Large intestine (tissue), 3 donors: ENCODE results near the gene LIPC. TPM values are rescaled to one million over a fixed set of nuclear protein-coding genes. Genes with fewer than 3 reads are reported as not detected.

Source experiments
- DNase-seq, 2 donors: peaks; one replicate each; pipeline versions ENCODE4 v3.0.0 to v3.0.0-alpha.2; 2013
- H3K27ac ChIP-seq: one replicate; pipeline ENCODE4 v1.5.1; 2013; ENCODE audit warnings: low read length
- H3K27me3 ChIP-seq: 2 replicates; pipeline ENCODE4 v1.6.1; 2013; ENCODE audit warnings: low read length; ENCODE audit not compliant: control insufficient read depth, insufficient read depth
- H3K36me3 ChIP-seq: 2 replicates; pipeline ENCODE4 v1.6.1; 2013; ENCODE audit warnings: low read length; ENCODE audit not compliant: control insufficient read depth, insufficient read depth
- H3K4me1 ChIP-seq: one replicate; pipeline ENCODE4 v1.6.1; 2013; ENCODE audit warnings: low read length; ENCODE audit not compliant: control insufficient read depth, insufficient read depth
- H3K4me3 ChIP-seq: one replicate; pipeline ENCODE4 v1.5.1; 2013; ENCODE audit warnings: low read length
- H3K9me3 ChIP-seq: one replicate; pipeline ENCODE4 v1.6.1; 2013; ENCODE audit warnings: mild to moderate bottlenecking, low read depth, low read length, moderate library complexity; ENCODE audit not compliant: control insufficient read depth
- WGBS: methylation state at CpG from one replicate; pipeline ENCODE4 v1.1.5; 2013; ENCODE audit warnings: low lambda C conversion rate; ENCODE audit not compliant: insufficient coverage; 5-methylcytosine and 5-hydroxymethylcytosine counted together
- polyA plus RNA-seq: library from polyadenylated mRNA; unstranded; fragments of 120-200 nt; gene quantifications from one replicate; pipeline ENCODE4 v1.2.1, GENCODE V29; 2013

The LIPC gene
- polyA plus RNA-seq, 1 donor = 0.25 TPM

DNA sequence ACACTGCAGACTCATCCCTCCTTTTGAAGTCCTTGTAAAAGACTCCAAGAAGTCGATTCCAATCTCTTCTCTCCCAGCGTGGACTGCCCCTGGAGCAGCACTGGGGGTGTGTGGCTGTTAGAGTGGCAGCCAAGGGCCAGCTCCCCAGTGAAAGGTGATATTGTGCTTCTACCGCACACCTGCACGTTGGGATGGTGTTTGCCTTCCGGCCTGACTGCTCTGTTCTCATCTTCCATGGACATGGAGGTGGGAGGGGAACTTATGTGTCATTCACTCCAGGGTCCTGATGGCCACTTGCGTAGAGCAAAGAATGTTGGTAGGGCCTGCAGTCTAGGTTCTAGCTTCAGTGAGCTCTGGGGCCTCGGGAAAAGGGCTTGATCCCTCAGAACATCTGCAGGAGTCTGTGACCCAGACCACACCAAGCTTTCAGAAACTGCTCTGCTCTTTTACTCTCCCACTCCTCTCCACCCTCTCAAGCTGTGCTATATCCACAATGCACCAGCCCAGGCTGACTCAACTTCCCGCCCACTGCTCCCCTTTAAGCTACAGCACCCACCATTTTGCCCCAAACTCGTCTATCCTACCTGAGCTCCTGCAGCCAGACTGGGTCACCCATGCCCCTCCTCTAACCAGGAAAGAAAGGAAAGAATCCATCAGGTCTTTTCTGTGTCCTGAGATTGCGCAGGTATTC lies 31.3 kb downstream of the LIPC start:
- H3K27ac ChIP-seq = no peak overlapping the region
- no peaks in the 10 kb centered on the region for H3K36me3 ChIP-seq
- H3K4me3 ChIP-seq = no peak overlapping the region
- H3K27me3 ChIP-seq = no peaks in the 10 kb centered on the region
- no peaks in the 10 kb centered on the region for H3K9me3 ChIP-seq
- DNase-seq = no peak
- H3K4me1 ChIP-seq = peaks cover 52% of the 10 kb centered on the region
- WGBS = no CpG with 5 or more reads among the region's 10 CpGs

DNA sequence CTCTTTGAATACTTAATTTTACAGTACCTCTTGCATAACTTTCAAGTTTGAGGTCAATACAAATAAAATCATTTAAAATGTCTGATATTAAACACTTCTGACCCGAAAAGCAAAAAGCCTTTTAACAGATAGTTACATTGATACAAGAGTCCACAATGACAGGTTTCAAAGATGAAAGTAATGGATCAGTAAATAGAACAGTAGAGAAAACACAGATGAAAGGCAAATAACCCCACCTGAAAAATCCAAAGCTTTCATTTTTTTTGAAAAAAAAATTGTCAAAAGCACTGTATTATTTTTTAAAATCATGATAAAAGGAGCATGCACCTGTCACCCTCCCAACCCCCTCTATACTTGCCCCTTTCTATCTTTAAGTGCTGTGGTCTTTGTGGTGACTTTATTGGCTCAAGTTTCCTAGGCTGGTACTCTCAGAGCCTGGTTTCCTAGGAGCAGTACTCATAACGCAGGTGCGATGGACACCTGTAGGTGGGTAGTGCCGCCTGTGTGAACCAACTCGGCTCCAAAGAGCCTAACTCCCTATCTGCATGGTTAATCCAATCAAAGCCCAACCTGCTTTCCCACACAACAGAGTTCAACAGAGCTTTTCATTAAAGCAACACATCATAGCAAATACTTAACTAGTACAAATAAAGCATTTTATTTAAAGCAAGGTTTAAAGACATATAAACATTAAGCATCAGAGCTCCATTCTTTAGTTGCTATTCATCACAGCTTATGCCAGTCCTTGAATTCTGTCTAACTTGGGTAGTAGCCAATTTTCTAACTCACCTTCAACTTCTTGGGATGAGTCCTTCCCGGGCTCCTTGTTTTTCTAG lies 32.2 kb downstream of the LIPC start:
- H3K4me1 ChIP-seq = peaks cover 44% of the 10 kb centered on the region
- no peak for DNase-seq
- no peaks in the 10 kb centered on the region for H3K36me3 ChIP-seq
- H3K9me3 ChIP-seq = no peaks in the 10 kb centered on the region
- H3K4me3 ChIP-seq = no peak overlapping the region
- no peak overlapping the region for H3K27ac ChIP-seq
- H3K27me3 ChIP-seq = no peaks in the 10 kb centered on the region
- WGBS = 75% methylated on average over 1 of the region's 6 CpGs

- Histone ChIP-seq H3K36me3 (no peaks in the 10 kb centered on the region), H3K9me3 (no peaks in the 10 kb centered on the region), H3K27me3 (no peaks in the 10 kb centered on the region), H3K27ac (no peak overlapping the region), H3K4me3 (no peak overlapping the region), H3K4me1 (peaks cover 35% of the 10 kb centered on the region)
- no peak for DNase-seq
Measured at GRCh38 chr15:58465070-58465469, 33.3 kb downstream of the LIPC start.

GRCh38 chr15:58465866-58466517 lies 34.2 kb downstream of the LIPC start:
- peaks cover 26% of the 10 kb centered on the region for H3K4me1 ChIP-seq
- no peaks in the 10 kb centered on the region for H3K27me3 ChIP-seq
- WGBS = no CpG with 5 or more reads among the region's 7 CpGs
- no peak overlapping the region for H3K4me3 ChIP-seq
- no peaks in the 10 kb centered on the region for H3K9me3 ChIP-seq
- DNase-seq = no peak
- no peaks in the 10 kb centered on the region for H3K36me3 ChIP-seq
- H3K27ac ChIP-seq = no peak overlapping the region

- H3K9me3 ChIP-seq = no peaks in the 10 kb centered on the region
- H3K27ac ChIP-seq = no peak overlapping the region
- WGBS = 100% methylated on average over 1 of the region's 2 CpGs
- H3K4me1 ChIP-seq = peaks cover 24% of the 10 kb centered on the region
- no peak overlapping the region for H3K4me3 ChIP-seq
- no peaks in the 10 kb centered on the region for H3K27me3 ChIP-seq
- no peaks in the 10 kb centered on the region for H3K36me3 ChIP-seq
- no peak for DNase-seq
Measured at GRCh38 chr15:58466566-58466965, 34.8 kb downstream of the LIPC start.

DNA sequence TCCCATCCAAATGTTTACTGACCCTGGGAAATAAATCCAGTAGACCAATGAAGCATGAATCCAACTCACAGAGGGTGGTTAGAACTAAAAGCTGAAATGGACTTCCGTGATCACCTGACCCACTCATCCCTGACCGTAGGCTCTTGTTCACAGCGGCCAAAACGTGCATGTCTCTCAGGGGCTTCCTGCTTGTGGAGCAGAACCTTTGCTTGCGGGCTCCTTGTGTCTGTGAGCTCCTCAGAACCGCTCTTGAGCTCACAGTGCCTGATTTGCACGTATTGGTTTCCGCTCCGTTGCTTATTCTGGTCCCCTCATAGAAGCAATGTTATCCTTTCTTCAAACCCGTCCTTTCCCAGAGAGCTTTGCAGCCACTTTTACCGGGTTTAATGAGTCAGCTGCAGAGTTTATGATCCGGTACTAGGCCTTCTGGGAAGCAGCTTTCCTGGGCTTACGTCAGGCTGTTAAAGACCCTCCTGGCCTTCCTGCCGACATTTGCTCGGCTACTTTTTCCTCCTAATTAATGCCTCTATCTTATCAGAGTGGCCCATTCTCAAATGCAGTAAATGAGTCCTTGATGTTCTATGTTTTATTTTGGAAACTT lies 35.4 kb downstream of the LIPC start:
- Histone ChIP-seq H3K36me3 (no peaks in the 10 kb centered on the region), H3K4me3 (no peak overlapping the region), H3K9me3 (no peaks in the 10 kb centered on the region), H3K4me1 (peaks cover 21% of the 10 kb centered on the region), H3K27ac (no peak overlapping the region), H3K27me3 (no peaks in the 10 kb centered on the region)
- DNase-seq = peak in 1 of 2 donors; percentile 54
- no CpG with 5 or more reads among the region's 15 CpGs for WGBS

GRCh38 chr15:58467722-58468423 lies 36.1 kb downstream of the LIPC start:
- 100% methylated on average over 1 of the region's 9 CpGs for WGBS
- no peaks in the 10 kb centered on the region for H3K27me3 ChIP-seq
- H3K4me3 ChIP-seq = no peak overlapping the region
- peaks cover 16% of the 10 kb centered on the region for H3K4me1 ChIP-seq
- no peaks in the 10 kb centered on the region for H3K9me3 ChIP-seq
- DNase-seq = peak in 1 of 2 donors; percentile 50
- H3K36me3 ChIP-seq = no peaks in the 10 kb centered on the region
- H3K27ac ChIP-seq = no peak overlapping the region

DNA sequence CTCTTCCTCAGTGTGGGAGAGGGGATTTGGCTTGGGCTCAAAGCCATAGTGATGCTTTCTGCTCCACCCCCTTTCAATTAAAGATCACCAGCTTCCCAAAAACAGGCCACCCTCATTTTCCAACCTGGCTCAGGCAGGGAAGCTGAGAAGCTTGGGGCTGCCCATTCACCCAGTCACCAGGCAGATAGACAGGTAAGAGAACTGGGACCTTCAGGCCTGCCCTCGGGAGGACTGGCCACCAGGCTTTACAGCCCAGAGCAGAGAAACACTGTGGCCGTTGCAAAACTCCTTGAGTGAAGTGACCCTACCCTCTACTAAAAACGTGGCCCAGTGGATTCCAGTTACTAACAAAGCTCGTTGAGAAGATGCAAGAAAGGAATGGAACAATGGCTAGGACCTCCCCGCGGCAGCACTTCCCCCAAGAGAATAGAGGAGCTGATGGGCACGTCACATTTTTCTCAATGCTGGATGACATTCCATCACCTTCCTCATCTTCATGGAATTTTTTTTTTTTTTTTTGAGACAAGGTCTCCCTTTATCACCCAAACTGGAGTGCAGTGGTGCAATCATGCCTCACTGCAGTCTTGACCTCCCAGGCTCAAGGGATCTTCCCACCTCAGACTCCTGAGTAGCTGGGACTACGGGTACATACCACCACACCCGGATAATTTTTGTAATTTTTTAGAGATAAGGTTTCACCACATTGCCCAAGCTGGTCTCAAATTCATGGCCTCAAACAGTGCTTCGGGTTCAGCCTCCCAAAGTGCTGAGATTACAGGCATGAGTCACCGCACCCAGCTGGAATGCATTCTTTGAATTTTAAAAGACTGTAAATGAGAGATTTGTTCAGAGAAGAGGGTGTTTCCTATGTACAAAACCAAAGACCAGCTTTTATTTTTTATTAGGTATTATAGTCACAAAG lies 37.9 kb downstream of the LIPC start:
- no peak overlapping the region for H3K27ac ChIP-seq
- H3K4me1 ChIP-seq = peaks cover 13% of the 10 kb centered on the region
- no peak overlapping the region for H3K4me3 ChIP-seq
- no peaks in the 10 kb centered on the region for H3K36me3 ChIP-seq
- no peaks in the 10 kb centered on the region for H3K9me3 ChIP-seq
- no peaks in the 10 kb centered on the region for H3K27me3 ChIP-seq
- no peak for DNase-seq
- no CpG with 5 or more reads among the region's 11 CpGs for WGBS

- Histone ChIP-seq H3K9me3 (no peaks in the 10 kb centered on the region), H3K4me1 (peaks cover 28% of the 10 kb centered on the region), H3K36me3 (no peaks in the 10 kb centered on the region), H3K27ac (no peak overlapping the region), H3K27me3 (no peaks in the 10 kb centered on the region), H3K4me3 (no peak overlapping the region)
- WGBS = no CpG with 5 or more reads among the region's 1 CpG
- DNase-seq = no peak
Measured at GRCh38 chr15:58471348-58471747, 39.6 kb downstream of the LIPC start.
